Esophagus squamous epithelium (tissue), 4 donors: ENCODE data around the gene PLA2G2D.

ENCODE experiments used
- POLR2A ChIP-seq, 4 donors: fragments of 450-650 bp; IDR thresholded peaks; one replicate each; pipeline ENCODE4 v1.6.1; 2017; ENCODE audit warnings: antibody characterized with exemption in 4 of 4, mild to moderate bottlenecking in 4 of 4, moderate library complexity in 3 of 4
- TF ChIP-seq, protein P1 (sequence below), 6 experiments: fragments of 450-650 bp in 4 of 6; fragments of 200-600 bp in 2 of 6; sonication (generic) in 2 of 6; IDR thresholded peaks; one replicate each; pipeline ENCODE4 v1.5.1; 2016 to 2019; ENCODE audit warnings: antibody characterized with exemption in 6 of 6, mild to moderate bottlenecking in 4 of 6, moderate library complexity in 4 of 6

GRCh38 chr1:20109223-20109856, 10.0 kb downstream of the PLA2G2D start:
- TF ChIP-seq, protein P1, sequence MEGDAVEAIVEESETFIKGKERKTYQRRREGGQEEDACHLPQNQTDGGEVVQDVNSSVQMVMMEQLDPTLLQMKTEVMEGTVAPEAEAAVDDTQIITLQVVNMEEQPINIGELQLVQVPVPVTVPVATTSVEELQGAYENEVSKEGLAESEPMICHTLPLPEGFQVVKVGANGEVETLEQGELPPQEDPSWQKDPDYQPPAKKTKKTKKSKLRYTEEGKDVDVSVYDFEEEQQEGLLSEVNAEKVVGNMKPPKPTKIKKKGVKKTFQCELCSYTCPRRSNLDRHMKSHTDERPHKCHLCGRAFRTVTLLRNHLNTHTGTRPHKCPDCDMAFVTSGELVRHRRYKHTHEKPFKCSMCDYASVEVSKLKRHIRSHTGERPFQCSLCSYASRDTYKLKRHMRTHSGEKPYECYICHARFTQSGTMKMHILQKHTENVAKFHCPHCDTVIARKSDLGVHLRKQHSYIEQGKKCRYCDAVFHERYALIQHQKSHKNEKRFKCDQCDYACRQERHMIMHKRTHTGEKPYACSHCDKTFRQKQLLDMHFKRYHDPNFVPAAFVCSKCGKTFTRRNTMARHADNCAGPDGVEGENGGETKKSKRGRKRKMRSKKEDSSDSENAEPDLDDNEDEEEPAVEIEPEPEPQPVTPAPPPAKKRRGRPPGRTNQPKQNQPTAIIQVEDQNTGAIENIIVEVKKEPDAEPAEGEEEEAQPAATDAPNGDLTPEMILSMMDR (IDR thresholded peaks at IDR 0.05), result no peak
- TF ChIP-seq POLR2A (IDR thresholded peaks at IDR 0.05), result no peak
